Keratinocyte (primary cell): ENCODE data around the gene IVNS1ABP.

Experiments used
- CTCF ChIP-seq, 3 experiments: IDR thresholded peaks in 1 of 3; conservative IDR thresholded peaks in 1 of 3; optimal IDR thresholded peaks in 1 of 3; 2 replicates in 2 of 3; 3 replicates in 1 of 3; pipeline versions ENCODE3 to v1.5.1; 2011; ENCODE audit warnings: low read length in 3 of 3, mild to moderate bottlenecking in 3 of 3, moderate library complexity in 2 of 3, control low read depth in 1 of 3, inconsistent platforms in 1 of 3; ENCODE audit not compliant: insufficient read depth in 2 of 3; ENCODE audit errors: extremely low read depth in 1 of 3
- EZH2 ChIP-seq: IDR thresholded peaks from one replicate; pipeline ENCODE4 v1.6.1; 2012; ENCODE audit warnings: inconsistent platforms, mild to moderate bottlenecking, low read length, moderate library complexity

GRCh38 chr1:185284116-185284515 is 32.9 kb downstream of the IVNS1ABP start:
- TF ChIP-seq CTCF (optimal IDR thresholded peaks at IDR 0.05 in 1 of 3, IDR thresholded peaks at IDR 0.05 in 1 of 3, conservative IDR thresholded peaks at IDR 0.05 in 1 of 3; ENCODE audit: extremely low read depth in 1 of 3, insufficient read depth in 2 of 3, low read length in 3 of 3) (no peak), EZH2 (no peak)
